Measurements from ENCODE around the gene ZNF655.

GRCh38 chr7:99535667-99536066, 22.8 kb upstream of the ZNF655 start:
- no peak for TF ChIP-seq POLR2A (IDR thresholded peaks at IDR 0.05)
- TF ChIP-seq, protein P1, sequence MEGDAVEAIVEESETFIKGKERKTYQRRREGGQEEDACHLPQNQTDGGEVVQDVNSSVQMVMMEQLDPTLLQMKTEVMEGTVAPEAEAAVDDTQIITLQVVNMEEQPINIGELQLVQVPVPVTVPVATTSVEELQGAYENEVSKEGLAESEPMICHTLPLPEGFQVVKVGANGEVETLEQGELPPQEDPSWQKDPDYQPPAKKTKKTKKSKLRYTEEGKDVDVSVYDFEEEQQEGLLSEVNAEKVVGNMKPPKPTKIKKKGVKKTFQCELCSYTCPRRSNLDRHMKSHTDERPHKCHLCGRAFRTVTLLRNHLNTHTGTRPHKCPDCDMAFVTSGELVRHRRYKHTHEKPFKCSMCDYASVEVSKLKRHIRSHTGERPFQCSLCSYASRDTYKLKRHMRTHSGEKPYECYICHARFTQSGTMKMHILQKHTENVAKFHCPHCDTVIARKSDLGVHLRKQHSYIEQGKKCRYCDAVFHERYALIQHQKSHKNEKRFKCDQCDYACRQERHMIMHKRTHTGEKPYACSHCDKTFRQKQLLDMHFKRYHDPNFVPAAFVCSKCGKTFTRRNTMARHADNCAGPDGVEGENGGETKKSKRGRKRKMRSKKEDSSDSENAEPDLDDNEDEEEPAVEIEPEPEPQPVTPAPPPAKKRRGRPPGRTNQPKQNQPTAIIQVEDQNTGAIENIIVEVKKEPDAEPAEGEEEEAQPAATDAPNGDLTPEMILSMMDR (IDR thresholded peaks at IDR 0.05), result no peak

All from uterus (tissue), 2 donors.